NCI-H2227 treated with DMSO at 0.1 percent for 48 hours (cell line): ENCODE measurements around the gene SPSB3.

Experiments
- DNase-seq: peaks from one replicate; lab custom pipeline; 2025; lab: John Stamatoyannopoulos, UW

SPSB3 gene

GRCh38 chr16:1763521-1764511 is 18.6 kb downstream of the SPSB3 start:
- DNase-seq = no peak

GRCh38 chr16:1762879-1763520 is 19.4 kb downstream of the SPSB3 start:
- DNase-seq = no peak

- DNase-seq = no peak
Measured at GRCh38 chr16:1762196-1762878, 20.0 kb downstream of the SPSB3 start.

- DNase-seq = no peak
Measured at GRCh38 chr16:1761751-1762150, 20.6 kb downstream of the SPSB3 start.

GRCh38 chr16:1760911-1761310 is 21.5 kb downstream of the SPSB3 start:
- no peak for DNase-seq

- no peak for DNase-seq
Measured at GRCh38 chr16:1759511-1759910, 22.9 kb downstream of the SPSB3 start.

GRCh38 chr16:1758923-1759322 is 23.4 kb downstream of the SPSB3 start:
- DNase-seq = no peak

- DNase-seq = no peak
Measured at GRCh38 chr16:1757714-1758461, 24.5 kb downstream of the SPSB3 start.

GRCh38 chr16:1754204-1754603 is 28.2 kb downstream of the SPSB3 start:
- DNase-seq = no peak

GRCh38 chr16:1752853-1753252 is 29.5 kb downstream of the SPSB3 start:
- DNase-seq = no peak

GRCh38 chr16:1751946-1752345 is 30.4 kb downstream of the SPSB3 start:
- DNase-seq = no peak

GRCh38 chr16:1749152-1750117 is 32.9 kb downstream of the SPSB3 start:
- DNase-seq = no peak

- no peak for DNase-seq
Measured at GRCh38 chr16:1747934-1748333, 34.4 kb downstream of the SPSB3 start.

GRCh38 chr16:1746693-1747195 is 35.6 kb downstream of the SPSB3 start:
- no peak for DNase-seq

- DNase-seq = no peak
Measured at GRCh38 chr16:1745900-1746692, 36.3 kb downstream of the SPSB3 start.

GRCh38 chr16:1745181-1745899 is 37.0 kb downstream of the SPSB3 start:
- no peak for DNase-seq

- DNase-seq = no peak
Measured at GRCh38 chr16:1744338-1744840, 38.0 kb downstream of the SPSB3 start.

- no peak for DNase-seq
Measured at GRCh38 chr16:1743376-1744337, 38.7 kb downstream of the SPSB3 start.
